GM13977 (cell line): ENCODE results near the gene SCPEP1.

Experiments
- DNase-seq: peaks from one replicate; pipeline ENCODE4 v3.0.0; 2012; ENCODE audit warnings: low spot score
- CTCF ChIP-seq: IDR thresholded peaks from 2 replicates; pipeline ENCODE4 v1.5.1; 2012; ENCODE audit warnings: mild to moderate bottlenecking, control low read depth; ENCODE audit not compliant: insufficient read depth; ENCODE audit errors: extremely low read depth, missing control alignments
- in situ Hi-C: fragments of 300-500 bp; cut with MboI; formaldehyde crosslinking; loops from one replicate; pipeline ENCODE4 v1.12.0; 2022; ENCODE audit warnings: low sequenced_read_pairs, low pct_unique_long_range_greater_than_20kb, mixed read lengths, inconsistent platforms; ENCODE audit not compliant: unreplicated experiment

SCPEP1 gene

GRCh38 chr17:56995766-56996165, 17.8 kb downstream of the SCPEP1 start:
- no peak for TF ChIP-seq CTCF
- no peak for DNase-seq
- in situ Hi-C loops: no loop called here

GRCh38 chr17:56997313-56997712, 19.4 kb downstream of the SCPEP1 start:
- no peak for DNase-seq
- in situ Hi-C loops: no loop called here
- no peak for TF ChIP-seq CTCF

GRCh38 chr17:57001541-57001940, 23.6 kb downstream of the SCPEP1 start:
- in situ Hi-C loops: no loop called here
- no peak for DNase-seq
- no peak for TF ChIP-seq CTCF

- DNase-seq: no peak
- in situ Hi-C loops: no loop called here
- no peak for TF ChIP-seq CTCF
Observed at GRCh38 chr17:57002904-57003303, 25.0 kb downstream of the SCPEP1 start.

GRCh38 chr17:57004944-57005579, 27.1 kb downstream of the SCPEP1 start:
- TF ChIP-seq CTCF: peak; percentile 36
- peak; percentile 54 for DNase-seq
- in situ Hi-C loops: no loop called here

GRCh38 chr17:57006040-57006439, 28.1 kb downstream of the SCPEP1 start:
- no peak for TF ChIP-seq CTCF
- DNase-seq: no peak
- in situ Hi-C loops: no loop called here
